HG03565 (cell line): ENCODE data around the gene MRC2.
"Not testable (repeated sequence)": the region's sequence is repeated elsewhere in the genome, so short reads cannot be mapped to it uniquely, and the experiment has no call there.

Source experiments
- ATAC-seq: cut with Tn5 transposase; IDR thresholded peaks from one replicate; pipeline ENCODE4 v1.9.1; 2021; ENCODE audit warnings: mild to moderate bottlenecking, moderate library complexity; ENCODE audit not compliant: unreplicated experiment

MRC2 gene

GRCh38 chr17:62611728-62612127, 15.7 kb upstream of the MRC2 start:
- ATAC-seq: peak; percentile 34

DNA sequence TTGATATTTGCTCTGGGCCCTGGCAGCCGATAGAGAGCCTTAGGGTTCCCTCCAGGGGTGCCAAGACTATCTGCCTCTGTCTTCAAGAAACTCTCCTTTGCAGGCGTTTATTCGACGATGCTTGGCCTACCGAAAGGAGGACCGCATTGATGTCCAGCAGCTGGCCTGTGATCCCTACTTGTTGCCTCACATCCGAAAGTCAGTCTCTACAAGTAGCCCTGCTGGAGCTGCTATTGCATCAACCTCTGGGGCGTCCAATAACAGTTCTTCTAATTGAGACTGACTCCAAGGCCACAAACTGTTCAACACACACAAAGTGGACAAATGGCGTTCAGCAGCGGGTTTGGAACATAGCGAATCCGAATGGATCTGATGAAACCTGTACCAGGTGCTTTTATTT, 15.2 kb upstream of the MRC2 start:
- ATAC-seq: not testable (repeated sequence)

DNA sequence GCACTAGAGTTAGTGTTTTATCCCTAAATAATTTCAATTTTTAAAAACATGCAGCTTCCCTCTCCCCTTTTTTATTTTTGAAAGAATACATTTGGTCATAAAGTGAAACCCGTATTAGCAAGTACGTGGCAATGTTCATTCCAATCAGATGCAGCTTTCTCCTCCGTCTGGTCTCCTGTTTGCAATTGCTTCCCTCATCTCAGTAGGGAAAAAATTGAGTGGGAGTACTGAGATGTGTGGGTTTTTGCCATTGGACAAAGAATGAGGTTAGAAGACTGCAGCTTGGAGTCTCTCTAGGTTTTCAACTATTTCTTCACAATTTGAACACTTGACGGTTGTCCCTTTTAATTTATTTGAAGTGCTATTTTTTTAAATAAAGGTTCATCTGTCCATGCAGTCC, 14.4 kb upstream of the MRC2 start:
- not testable (repeated sequence) for ATAC-seq

- ATAC-seq: no peak
Observed at GRCh38 chr17:62614142-62614541, 13.3 kb upstream of the MRC2 start.

DNA sequence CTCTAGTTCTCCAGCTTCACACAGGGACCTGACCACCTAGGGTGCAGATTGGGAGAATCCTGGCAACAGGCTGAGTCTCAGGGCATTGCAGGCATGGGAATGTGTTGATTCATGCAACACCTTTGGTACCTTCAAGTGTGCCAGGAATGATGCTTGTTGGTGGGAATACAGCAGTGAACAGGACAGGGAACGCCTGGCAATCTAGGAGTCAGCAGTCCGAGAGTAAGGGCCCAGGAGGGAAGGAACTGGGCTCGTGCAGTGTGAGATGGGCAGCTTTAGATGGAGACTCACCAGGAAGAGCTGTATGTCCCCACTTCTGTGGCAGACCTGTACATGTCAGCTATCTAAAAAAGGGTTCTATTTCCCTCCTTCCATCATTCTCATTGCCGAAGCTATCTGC, 12.0 kb upstream of the MRC2 start:
- no peak for ATAC-seq

- ATAC-seq: no peak
Observed at GRCh38 chr17:62616993-62617893, 10.2 kb upstream of the MRC2 start.

GRCh38 chr17:62617894-62618472, 9.5 kb upstream of the MRC2 start:
- ATAC-seq: no peak

DNA sequence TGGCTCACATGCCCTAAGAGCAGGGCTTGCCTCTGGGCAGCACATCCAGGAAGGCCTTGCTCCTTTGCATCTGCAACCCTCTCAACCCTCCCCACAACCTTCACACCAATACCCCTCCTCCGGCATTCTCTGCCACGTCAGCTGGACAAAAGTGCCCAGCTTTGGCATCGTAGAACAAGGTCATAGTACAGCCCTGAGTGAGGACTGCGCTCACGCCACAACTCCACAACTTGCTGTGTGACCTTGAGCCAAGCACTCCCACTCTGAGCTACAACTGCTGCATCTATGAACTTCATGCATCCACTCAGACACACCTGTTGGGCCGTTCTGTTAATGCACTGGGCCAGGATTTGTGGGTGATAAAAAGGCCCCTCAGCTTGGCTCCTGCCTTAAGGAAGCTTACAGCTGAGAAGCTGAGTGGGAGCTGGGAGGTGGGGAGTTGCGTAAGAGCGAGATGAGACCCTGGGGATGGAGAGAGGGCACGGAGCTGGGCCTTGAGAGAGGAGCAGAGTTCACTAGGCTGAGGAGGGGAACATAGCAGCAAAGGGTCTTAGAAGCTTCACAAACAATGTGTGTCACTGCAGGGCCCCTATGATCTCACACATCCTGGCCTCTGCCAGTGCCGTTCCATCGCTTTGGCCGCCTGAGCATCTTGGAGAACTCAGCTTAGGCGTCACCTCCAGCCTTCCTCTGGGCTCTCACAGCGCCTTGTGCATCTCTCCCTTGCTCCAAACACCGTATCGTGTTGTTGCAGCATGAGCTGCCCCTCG, 8.6 kb upstream of the MRC2 start:
- ATAC-seq: no peak

DNA sequence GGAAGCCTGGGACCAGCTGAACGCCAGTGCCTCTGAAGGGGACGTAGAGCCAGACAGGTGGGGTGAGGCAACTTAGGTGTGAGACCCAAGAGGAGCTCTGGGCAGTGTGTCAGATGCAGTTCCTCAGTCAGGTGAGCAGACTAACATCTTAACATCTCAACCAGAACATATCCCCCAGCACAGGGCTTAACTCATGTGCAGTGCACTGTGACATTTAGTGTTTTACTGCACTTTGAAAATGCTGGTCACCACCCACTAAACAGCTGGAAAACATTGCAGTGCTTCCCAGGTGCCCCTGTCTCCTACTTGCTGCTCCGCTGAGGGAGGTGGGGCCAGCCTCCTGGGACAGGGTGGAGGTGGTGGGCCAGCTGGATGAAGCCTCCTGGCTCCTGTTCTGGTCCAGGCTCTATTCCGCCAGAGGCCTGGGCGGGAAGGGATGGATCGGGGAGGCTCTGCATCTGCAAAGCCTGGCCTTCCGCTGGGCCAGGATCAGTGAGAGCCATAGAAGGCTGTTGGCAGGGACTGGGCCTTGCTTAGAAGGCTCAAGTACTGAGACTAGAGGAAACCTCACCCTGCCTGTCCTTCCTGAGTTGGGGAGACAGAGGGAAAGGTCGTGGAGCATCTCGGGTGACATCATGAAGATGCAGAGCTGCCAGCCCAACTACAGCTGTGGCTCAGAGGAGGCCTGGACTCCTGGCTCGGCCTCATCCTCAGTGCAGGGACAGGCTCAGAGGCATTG, 7.9 kb upstream of the MRC2 start:
- ATAC-seq: no peak

DNA sequence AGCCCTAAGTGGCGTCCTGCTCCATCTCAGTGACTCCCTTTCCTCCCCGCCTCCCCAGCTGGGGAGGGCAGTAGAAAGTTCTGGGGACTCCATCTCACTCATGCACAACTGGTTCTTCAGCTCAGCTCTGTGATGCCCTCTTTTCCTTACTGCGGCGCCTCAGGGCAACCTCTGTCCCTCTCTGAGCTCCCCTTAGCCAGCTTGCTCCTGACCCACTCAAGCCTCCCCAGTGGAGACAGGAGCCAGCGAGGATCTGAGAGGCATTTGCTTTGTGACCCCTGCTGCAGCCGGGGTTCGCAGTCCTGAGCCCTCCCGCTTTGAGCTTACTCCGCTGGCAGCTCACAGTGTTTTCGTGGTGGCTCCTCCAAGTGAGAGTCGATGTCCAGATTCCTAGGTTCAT, 6.2 kb upstream of the MRC2 start:
- ATAC-seq: no peak

DNA sequence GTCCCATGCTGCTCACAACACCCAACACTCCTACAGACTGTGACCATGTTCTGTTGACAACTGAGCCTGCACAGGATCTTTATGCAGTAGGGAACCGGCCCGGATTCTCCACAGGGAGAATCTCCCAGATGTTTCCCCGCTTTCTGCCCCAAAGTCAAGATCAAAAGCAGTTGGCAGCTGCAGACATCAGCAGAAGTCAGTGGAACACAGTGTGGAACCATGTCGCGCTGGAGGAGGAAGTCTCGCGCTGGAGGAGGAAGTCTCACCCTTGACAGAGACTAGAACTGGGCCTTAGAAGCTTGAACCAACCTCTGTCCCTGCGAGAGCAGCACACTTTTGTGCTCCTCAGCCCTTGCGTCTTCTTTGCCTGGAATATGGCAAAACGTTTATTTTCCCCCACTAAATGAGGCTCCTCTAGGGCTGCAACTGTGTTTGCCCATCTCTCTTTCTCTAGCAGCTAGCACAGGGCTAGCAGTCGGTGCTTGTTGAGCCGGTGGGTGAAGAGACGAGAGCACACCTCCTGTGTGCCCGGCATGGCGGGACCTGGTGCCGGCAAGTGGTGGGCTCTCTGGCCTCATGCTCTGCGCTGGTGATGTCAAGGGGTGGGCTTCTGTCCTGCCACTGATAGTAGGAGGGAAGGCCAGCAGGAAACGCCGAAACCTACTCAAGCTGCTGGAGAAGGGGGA, 2.1 kb upstream of the MRC2 start:
- no peak for ATAC-seq

DNA sequence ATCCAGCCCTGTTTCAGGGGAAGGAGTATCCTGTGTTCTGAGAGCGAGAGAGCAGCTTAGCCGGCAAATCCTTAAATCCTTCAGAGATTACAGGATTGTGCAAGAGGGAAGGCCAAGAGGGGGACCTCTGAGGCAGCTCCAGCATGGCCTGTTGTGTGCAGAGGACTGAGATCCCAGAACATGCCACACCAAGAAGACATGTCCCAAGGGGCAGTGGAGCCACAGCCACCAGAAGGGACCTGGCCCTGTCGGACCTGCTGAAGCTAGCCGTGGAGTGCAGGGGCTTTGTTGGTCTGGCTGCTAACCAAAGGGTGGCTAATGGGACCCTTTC, 1.6 kb upstream of the MRC2 start:
- ATAC-seq: no peak

DNA sequence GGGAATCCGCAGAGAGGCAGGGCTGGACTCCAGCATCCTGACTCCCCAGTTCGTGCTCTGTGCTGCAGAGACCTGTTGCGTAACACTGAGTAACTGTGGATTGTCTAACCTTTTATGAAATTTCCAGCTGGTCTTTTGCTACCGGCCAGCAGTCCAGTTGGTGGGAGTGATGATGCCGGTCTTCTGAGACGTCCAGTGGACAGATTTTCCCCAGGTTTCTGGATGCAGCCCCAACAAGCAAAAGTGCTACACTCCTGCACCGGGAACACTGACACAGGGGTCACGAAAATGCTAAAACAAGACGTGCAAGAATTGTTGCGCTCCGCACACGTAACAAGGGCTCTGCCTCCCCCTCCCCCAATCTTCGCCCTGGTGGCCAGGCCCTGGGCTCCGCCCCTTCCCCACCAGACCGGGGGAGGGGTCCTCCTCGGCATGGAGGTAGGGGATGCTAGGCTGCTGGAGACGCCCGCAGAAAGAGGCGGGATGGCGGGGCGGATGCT, 701 bp upstream of the MRC2 start:
- no peak for ATAC-seq

GRCh38 chr17:62627904-62628633, 599 bp downstream of the MRC2 start:
- ATAC-seq: no peak

DNA sequence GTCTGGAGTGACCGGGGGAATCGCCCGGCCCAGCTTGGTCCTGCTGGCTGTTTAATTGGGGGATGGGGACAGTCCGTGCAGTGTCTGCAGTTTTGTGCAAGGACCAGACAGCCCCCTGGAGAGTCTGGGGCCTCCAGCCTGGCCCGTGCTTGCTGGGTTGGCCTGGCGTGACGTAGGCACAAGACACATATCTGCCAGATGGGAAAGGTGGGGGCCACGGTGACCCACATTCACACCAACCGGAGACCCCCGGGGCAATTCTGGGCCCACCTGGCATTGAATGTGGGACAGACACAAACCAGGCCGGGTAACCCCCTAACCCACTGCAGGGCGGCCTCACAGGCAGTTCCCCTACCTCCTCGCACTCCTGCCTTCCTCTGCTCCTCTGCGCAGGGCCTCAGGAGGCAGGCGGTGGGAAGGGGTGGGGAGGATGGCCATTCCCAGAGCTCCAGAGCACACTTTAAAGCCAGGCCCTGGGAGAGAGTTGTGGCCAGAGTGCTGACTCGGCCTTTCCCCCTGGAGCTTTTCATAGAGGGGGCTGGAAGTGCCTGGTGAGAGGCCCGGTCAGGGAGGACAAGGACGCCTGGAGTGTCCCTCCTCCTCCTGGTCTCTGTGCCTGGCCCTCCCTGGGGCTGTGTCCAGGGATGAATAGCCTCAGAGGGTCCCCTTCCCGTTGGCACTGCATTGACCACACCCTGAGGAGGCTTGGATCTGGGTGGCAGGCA, 1.5 kb downstream of the MRC2 start:
- ATAC-seq: no peak

DNA sequence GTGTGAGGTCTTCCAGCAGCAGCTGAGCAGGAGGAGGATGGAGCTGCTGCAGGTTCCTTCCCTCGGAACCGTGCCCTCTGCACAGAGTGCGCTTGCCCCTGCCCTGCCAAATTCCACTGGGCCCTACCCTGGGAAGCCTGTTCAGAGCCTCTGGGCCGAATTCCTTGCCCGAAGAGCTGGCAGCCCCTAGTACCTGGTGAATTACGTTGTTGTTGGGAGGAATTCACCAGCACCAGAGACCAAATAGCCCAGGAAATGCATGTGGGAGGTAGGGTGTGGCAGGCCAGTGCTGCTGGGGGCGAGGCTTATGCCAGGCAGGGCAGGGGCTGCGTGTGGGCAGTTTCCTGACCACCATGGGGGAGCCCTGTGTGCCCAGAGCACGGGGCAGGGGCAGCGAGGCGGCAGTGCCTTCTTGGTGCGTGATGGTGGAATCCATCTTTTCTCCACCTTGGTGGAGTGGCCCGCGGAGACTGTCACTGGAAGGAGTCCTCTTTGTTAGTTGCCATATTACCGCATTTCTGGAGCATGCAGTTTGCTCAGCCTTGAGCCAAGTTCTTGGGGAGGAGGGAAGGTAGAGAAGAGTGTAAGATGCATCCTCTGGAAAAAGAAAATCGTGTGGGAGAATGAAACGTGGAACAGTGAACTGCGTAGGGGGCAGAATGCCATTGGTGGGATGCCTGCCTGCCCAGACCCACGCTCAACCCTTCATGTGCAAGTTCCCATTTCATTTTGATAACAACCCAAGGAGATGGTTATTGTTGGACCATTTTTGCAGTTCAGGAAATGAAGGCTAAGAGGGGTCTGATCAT, 2.3 kb downstream of the MRC2 start:
- no peak for ATAC-seq

GRCh38 chr17:62630365-62631085, 3.1 kb downstream of the MRC2 start:
- ATAC-seq: no peak
